ENCODE data around the gene GABRD. TPM values are rescaled to one million over a fixed set of nuclear protein-coding genes. Genes with fewer than 3 reads are reported as not detected.

Gene GABRD
- total RNA-seq, 1 experiment from 2014 or later, result 15.6 TPM

GRCh38 chr1:2001773-2002411 is 17.3 kb upstream of the GABRD start:
- ATAC-seq (no peak), DNase-seq (ENCODE audit: low read depth, low spot score) (peak; percentile 22)
- no peaks in the 10 kb centered on the region for H3K79me2 ChIP-seq (ENCODE audit: insufficient read depth, low read length)
- H3K9me3 ChIP-seq (ENCODE audit: control insufficient read depth in 1 of 2, insufficient read depth in 1 of 2, low read depth in 1 of 2, low read length in 2 of 2), result no peaks in the 10 kb centered on the region
- no peaks in the 10 kb centered on the region for H3K27me3 ChIP-seq (ENCODE audit: insufficient read depth, low read length)
- ChIA-PET RAD21 (ENCODE audit: low non-redundant PET in 1 of 2, low total read pairs in 2 of 2, uncharacterized antibody in 2 of 2, unreplicated experiment in 2 of 2) (no interaction called here), POLR2A (no interaction called here), CTCF (no interaction called here)
- no peak overlapping the region for H3K4me3 ChIP-seq (replicated peaks in 1 of 2; ENCODE audit: low read depth in 1 of 2, low read length in 2 of 2)
- no peak overlapping the region for H2AFZ ChIP-seq (ENCODE audit: low read depth, low read length, poor library complexity, severe bottlenecking)
- no peaks in the 10 kb centered on the region for H3K36me3 ChIP-seq (ENCODE audit: control insufficient read depth in 1 of 2, insufficient read depth in 2 of 2, low read length in 2 of 2)
- no peaks in the 10 kb centered on the region for H3K9me2 ChIP-seq (ENCODE audit: insufficient read depth)
- H3K27ac ChIP-seq (ENCODE audit: low read depth, low read length), result no peak overlapping the region
- BruUV-seq (replicated peaks), result no TSS peak
- H3K4me1 ChIP-seq (ENCODE audit: control insufficient read depth in 1 of 2, insufficient read depth in 2 of 2, low read length in 2 of 2), result peaks cover 9 to 18% of the 10 kb centered on the region in 2 experiments; a peak in 3 of 4 replicates
- TF ChIP-seq MAX (IDR thresholded peaks at IDR 0.05) (peak; percentile 49; the same call in 1 of the 2 replicates), CEBPB (IDR thresholded peaks at IDR 0.05; ENCODE audit: low read depth) (peak; percentile 87), CBX3 (IDR thresholded peaks at IDR 0.05; ENCODE audit: low read depth) (0 out of 2 replicates have a peak, but pooled peaks have one; percentile 19), SP1 (IDR thresholded peaks at IDR 0.05; ENCODE audit: low read depth) (peak; percentile 20; the same call in 1 of the 2 replicates), ZNF274 (IDR thresholded peaks at IDR 0.05; ENCODE audit: low read depth, low read length) (no peak)
- no peaks in the 10 kb centered on the region for H4K20me1 ChIP-seq (ENCODE audit: insufficient read depth)
- intact Hi-C loops (cut with micrococcal nuclease), result no loop called here
- H3K4me2 ChIP-seq (ENCODE audit: low read length), result no peak overlapping the region
- no peak overlapping the region for H3K9ac ChIP-seq (ENCODE audit: low read length)

GRCh38 chr1:2003541-2004131 is 15.5 kb upstream of the GABRD start, which contains the start of gene CFAP74:
CFAP74 (minus strand) TSS chr1:2003786; CDS start chr1:1990956, 12,830 bp downstream.
- peak within 1 kb of the TSS; percentile 80 for H2AFZ ChIP-seq (ENCODE audit: low read depth, low read length, poor library complexity, severe bottlenecking)
- ChIA-PET CTCF (interaction anchor here (1.5 kb wide), 2 partner anchors 41 to 59 kb away, joined by 3 to 7 read pairs; no protein-coding TSS in a partner anchor), RAD21 (ENCODE audit: low non-redundant PET in 1 of 2, low total read pairs in 2 of 2, uncharacterized antibody in 2 of 2, unreplicated experiment in 2 of 2) (no interaction called here), POLR2A (interaction anchor here (1.3 to 1.7 kb wide), 2 partner anchors 8 to 11 kb away, joined by 4 to 5 read pairs; no protein-coding TSS in a partner anchor)
- no peaks in the 10 kb centered on the region for H3K9me3 ChIP-seq (ENCODE audit: control insufficient read depth in 1 of 2, insufficient read depth in 1 of 2, low read depth in 1 of 2, low read length in 2 of 2)
- peak within 1 kb of the TSS; percentile 69 for H3K9ac ChIP-seq (ENCODE audit: low read length)
- H3K36me3 ChIP-seq (ENCODE audit: control insufficient read depth in 1 of 2, insufficient read depth in 2 of 2, low read length in 2 of 2), result no peaks in the 10 kb centered on the region
- intact Hi-C loops (cut with micrococcal nuclease), result no loop called here
- peaks cover 9 to 18% of the 10 kb centered on the region in 2 experiments; a peak in 3 of 4 replicates for H3K4me1 ChIP-seq (ENCODE audit: control insufficient read depth in 1 of 2, insufficient read depth in 2 of 2, low read length in 2 of 2)
- H3K4me2 ChIP-seq (ENCODE audit: low read length), result peak within 1 kb of the TSS; percentile 95
- peak within 1 kb of the TSS; percentile 46 to 73 for H3K4me3 ChIP-seq (replicated peaks in 1 of 2; ENCODE audit: low read depth in 1 of 2, low read length in 2 of 2)
- no TSS peak for BruUV-seq (replicated peaks)
- H3K9me2 ChIP-seq (ENCODE audit: insufficient read depth), result no peaks in the 10 kb centered on the region
- H3K79me2 ChIP-seq (ENCODE audit: insufficient read depth, low read length), result no peaks in the 10 kb centered on the region
- no peaks in the 10 kb centered on the region for H3K27me3 ChIP-seq (ENCODE audit: insufficient read depth, low read length)
- ATAC-seq (peak; percentile 94), DNase-seq (ENCODE audit: low read depth, low spot score) (peak; percentile 53)
- no peaks in the 10 kb centered on the region for H4K20me1 ChIP-seq (ENCODE audit: insufficient read depth)
- peak within 1 kb of the TSS; percentile 34; the same call in 1 of the 2 replicates for H3K27ac ChIP-seq (ENCODE audit: low read depth, low read length)
- TF ChIP-seq JUND (IDR thresholded peaks at IDR 0.05), result peak; percentile 62
- TF ChIP-seq TCF7L2 (IDR thresholded peaks at IDR 0.05; ENCODE audit: borderline replicate concordance, extremely low read depth, insufficient read depth, insufficient read length), result no peak
- TF ChIP-seq POLR2A (IDR thresholded peaks at IDR 0.05; ENCODE audit: borderline replicate concordance, extremely low read depth, insufficient read depth, insufficient read length), result no peak
- TF ChIP-seq CEBPB (IDR thresholded peaks at IDR 0.05; ENCODE audit: low read depth), result no peak
- no peak for TF ChIP-seq ZBTB33 (IDR thresholded peaks at IDR 0.05; ENCODE audit: extremely low read depth, insufficient replicate concordance, low read length)
- TF ChIP-seq REST (IDR thresholded peaks at IDR 0.05; ENCODE audit: low read depth), result no peak
- TF ChIP-seq POLR2AphosphoS5 (IDR thresholded peaks at IDR 0.05; ENCODE audit: low read depth, low read length), result peak; percentile 69
- no peak for TF ChIP-seq FOSL1 (IDR thresholded peaks at IDR 0.05; ENCODE audit: low read depth)
- TF ChIP-seq SIN3A (IDR thresholded peaks at IDR 0.05; ENCODE audit: low read depth), result no peak
